Measurements from ENCODE around the gene ADCY2.

Gene ADCY2

DNA sequence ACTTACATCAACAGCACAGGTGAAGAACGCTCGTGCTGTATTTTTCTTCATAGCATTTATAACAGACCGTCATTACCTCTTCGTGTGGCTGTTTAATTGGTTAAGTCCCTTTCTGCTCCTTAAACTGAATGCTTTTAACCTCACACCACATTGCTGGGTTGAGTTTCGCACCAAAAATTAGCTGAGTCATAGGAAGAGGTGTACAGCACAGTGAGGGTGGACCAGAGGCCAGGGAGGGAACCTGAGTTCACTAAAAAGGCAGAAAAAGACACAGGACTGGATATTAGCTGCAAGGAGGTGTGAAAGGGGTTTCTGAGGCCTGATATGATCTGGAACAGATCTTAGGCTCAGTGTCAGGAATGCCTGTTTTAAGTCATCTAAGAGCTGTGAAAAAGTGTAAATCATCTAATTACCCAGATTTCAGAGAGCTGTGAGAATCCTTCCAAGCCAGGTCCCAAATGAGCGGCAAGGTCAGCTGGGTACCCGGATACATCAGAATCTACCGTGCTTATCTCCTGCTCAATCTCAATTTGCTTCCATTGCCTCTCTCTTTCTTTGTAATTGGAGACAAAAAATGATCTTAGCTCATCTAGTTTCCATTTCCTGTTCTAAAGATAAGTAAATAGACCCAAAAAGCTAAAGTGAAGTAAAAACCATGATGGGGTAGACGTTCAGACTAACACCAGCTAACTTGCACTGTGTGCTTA, 462.1 kb downstream of the ADCY2 start:
- in situ Hi-C loops (cut with HindIII; ENCODE audit: low sequenced_read_pairs): no loop called here

DNA sequence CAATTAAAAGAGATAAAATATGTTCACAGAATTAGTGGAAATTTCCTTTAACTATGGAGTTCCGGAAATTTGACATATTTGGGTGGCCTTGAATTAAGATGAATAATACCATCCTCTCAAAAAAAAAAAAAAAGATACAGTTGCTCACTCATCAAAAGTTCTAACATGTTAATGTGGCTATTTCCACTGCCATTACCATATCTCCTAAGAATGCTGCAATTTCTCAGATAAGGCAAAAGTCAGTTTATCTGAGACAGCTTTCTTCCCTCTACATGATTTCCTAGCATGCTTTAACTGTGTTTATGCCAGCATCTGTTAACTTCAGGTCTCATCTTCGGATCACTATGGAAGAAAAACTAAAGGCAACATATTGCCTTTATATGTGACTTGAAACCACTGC, 470.3 kb downstream of the ADCY2 start:
- in situ Hi-C loops (cut with HindIII; ENCODE audit: low sequenced_read_pairs): no loop called here
- TF ChIP-seq, protein P1, sequence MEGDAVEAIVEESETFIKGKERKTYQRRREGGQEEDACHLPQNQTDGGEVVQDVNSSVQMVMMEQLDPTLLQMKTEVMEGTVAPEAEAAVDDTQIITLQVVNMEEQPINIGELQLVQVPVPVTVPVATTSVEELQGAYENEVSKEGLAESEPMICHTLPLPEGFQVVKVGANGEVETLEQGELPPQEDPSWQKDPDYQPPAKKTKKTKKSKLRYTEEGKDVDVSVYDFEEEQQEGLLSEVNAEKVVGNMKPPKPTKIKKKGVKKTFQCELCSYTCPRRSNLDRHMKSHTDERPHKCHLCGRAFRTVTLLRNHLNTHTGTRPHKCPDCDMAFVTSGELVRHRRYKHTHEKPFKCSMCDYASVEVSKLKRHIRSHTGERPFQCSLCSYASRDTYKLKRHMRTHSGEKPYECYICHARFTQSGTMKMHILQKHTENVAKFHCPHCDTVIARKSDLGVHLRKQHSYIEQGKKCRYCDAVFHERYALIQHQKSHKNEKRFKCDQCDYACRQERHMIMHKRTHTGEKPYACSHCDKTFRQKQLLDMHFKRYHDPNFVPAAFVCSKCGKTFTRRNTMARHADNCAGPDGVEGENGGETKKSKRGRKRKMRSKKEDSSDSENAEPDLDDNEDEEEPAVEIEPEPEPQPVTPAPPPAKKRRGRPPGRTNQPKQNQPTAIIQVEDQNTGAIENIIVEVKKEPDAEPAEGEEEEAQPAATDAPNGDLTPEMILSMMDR (IDR thresholded peaks at IDR 0.05; ENCODE audit: low read depth, low read length): no peak

More for the DNA sequence above, 462.1 kb downstream of the ADCY2 start:
- DNase-seq (ENCODE audit: low read depth, low spot score): no peak
- no peak overlapping the region for H3K4me3 ChIP-seq (ENCODE audit: low read depth, low read length)
- TF ChIP-seq, protein P1 (IDR thresholded peaks at IDR 0.05; ENCODE audit: low read depth, low read length): no peak

DNA sequence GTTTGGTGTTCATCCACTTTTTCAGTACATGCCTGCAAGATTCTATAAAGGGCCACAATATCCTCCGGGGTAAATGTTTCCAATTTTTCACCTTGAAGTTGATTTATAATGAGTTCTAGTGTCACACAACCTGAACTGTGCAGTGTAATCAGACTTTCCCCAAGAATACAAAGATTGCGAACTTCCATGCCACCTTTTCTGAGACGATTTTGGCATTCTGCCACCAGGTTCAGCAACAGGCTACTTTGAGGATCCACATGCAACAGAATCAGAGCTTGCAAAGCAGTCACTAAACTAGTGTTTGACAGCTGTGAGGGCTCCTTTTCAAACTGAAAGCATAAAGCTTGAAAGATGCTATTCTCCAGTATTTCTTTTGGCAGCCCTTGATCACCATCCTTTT, 471.3 kb downstream of the ADCY2 start:
- TF ChIP-seq, protein P1 (IDR thresholded peaks at IDR 0.05; ENCODE audit: low read depth, low read length): no peak
- in situ Hi-C loops (cut with HindIII; ENCODE audit: low sequenced_read_pairs): no loop called here
- H3K4me3 ChIP-seq (ENCODE audit: low read depth, low read length): no peak overlapping the region
- no peak for DNase-seq (ENCODE audit: low read depth, low spot score)

More for the DNA sequence above, 470.3 kb downstream of the ADCY2 start:
- no peak for DNase-seq (ENCODE audit: low read depth, low spot score)
- H3K4me3 ChIP-seq (ENCODE audit: low read depth, low read length): no peak overlapping the region

DNA sequence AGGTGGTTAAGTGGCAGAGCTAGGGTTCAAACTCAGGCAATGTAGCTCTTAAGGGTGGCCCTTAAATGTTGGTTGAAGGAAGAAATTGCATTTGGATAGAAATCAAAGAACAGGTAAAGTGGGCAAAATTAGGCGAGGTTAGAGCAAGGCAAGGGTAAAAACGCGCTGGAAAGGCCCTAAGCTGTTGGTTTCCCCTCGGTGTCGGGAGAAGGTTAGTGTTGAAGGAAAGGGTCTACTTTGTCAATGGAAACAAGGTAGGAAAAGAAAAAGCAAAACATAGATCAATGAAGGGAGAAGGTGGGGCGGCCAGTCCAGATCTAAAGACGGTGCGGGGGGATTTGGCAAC, 472.5 kb downstream of the ADCY2 start:
- TF ChIP-seq, protein P1 (IDR thresholded peaks at IDR 0.05; ENCODE audit: low read depth, low read length): no peak
- in situ Hi-C loops (cut with HindIII; ENCODE audit: low sequenced_read_pairs): no loop called here
- peak overlapping the region; percentile 85 for H3K4me3 ChIP-seq (ENCODE audit: low read depth, low read length)
- no peak for DNase-seq (ENCODE audit: low read depth, low spot score)

DNA sequence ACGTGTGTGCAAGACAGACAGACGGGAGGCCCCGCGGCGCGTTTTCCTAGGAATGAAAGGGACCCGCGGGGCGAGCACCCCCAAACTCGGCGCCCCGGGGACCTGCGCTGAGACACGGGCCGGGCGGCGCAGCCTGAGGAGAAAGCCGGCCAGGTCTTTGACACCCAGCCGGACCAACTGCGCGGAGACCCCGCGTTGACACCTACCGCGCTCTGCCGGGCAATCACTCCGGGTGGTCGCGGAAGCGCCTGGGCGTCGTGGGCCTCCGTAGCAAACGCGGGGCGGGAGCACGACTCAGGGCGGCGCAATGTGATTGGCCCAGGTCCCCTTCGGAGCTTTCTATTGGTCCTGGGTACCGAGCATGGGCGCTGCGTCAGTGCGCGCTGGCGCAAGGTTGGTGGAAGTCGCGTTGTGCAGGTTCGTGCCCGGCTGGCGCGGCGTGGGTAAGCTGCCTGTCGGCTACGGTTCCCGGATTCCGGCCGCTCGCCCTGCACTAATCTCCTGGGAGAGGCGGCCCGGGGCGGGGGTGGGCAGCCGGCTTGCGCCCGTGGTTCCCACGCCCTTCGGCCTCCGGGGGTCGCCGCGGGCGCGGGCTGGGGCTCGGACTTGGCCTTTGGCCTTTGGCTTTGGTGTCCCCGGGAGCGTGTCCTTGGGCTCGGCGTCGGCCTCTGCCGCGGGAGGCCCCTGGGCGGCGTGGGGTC, 473.0 kb downstream of the ADCY2 start, which contains the start of the genes FASTKD3 and MTRR:
Gene FASTKD3 (minus strand): TSS at position 259 of the 701 bp plus-strand sequence. CDS start 948 bp downstream, outside the sequence.
Gene MTRR (plus strand): TSS at position 376 of the 701 bp plus-strand sequence. CDS start 1,647 bp downstream, outside the sequence.
- DNase-seq (ENCODE audit: low read depth, low spot score): peak; percentile 93
- H3K4me3 ChIP-seq (ENCODE audit: low read depth, low read length): peak within 1 kb of the TSS; percentile 85
- TF ChIP-seq, protein P1 (IDR thresholded peaks at IDR 0.05; ENCODE audit: low read depth, low read length): no peak
- in situ Hi-C loops (cut with HindIII; ENCODE audit: low sequenced_read_pairs): no loop called here

DNA sequence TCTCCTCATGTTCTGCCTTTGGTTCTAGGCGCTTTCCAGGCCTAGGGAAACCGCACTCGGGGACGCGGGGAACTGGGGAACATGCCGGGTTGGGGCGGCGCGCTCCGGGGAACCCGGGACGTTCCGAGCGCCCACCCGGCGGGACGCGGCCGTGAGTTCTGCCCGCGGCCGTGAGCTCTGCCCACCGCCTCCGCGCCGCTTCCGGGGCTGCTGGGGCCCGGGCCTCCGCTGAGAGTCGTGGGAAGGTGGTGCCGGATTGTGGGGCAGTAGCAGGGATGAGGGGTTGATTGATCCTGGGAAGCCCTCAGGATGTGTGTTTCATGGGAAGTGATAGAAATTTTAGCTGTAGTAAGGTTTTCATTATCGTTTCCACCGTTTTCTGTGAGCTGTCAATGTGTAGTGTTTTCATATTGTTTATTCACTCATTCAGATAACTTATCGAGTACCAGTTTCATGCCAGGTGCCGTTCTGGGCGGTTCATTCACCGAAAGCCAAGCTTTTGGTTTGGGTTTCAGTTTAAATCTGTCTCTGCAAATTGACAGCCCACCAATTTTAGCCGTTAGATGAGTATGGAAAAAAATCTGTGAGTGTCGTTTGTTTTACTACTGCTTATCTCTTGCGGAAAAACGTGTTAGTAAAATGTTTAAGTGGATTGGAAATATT, 473.7 kb downstream of the ADCY2 start:
- H3K4me3 ChIP-seq (ENCODE audit: low read depth, low read length): peak overlapping the region; percentile 85
- in situ Hi-C loops (cut with HindIII; ENCODE audit: low sequenced_read_pairs): no loop called here
- TF ChIP-seq, protein P1 (IDR thresholded peaks at IDR 0.05; ENCODE audit: low read depth, low read length): no peak
- DNase-seq (ENCODE audit: low read depth, low spot score): no peak
